ENCODE data around the gene ALPG. TPM values are rescaled to one million over a fixed set of nuclear protein-coding genes. Genes with fewer than 3 reads are reported as not detected.

Gene ALPG
- total RNA-seq, 1 experiment from 2014 or later = 0.10 TPM

DNA sequence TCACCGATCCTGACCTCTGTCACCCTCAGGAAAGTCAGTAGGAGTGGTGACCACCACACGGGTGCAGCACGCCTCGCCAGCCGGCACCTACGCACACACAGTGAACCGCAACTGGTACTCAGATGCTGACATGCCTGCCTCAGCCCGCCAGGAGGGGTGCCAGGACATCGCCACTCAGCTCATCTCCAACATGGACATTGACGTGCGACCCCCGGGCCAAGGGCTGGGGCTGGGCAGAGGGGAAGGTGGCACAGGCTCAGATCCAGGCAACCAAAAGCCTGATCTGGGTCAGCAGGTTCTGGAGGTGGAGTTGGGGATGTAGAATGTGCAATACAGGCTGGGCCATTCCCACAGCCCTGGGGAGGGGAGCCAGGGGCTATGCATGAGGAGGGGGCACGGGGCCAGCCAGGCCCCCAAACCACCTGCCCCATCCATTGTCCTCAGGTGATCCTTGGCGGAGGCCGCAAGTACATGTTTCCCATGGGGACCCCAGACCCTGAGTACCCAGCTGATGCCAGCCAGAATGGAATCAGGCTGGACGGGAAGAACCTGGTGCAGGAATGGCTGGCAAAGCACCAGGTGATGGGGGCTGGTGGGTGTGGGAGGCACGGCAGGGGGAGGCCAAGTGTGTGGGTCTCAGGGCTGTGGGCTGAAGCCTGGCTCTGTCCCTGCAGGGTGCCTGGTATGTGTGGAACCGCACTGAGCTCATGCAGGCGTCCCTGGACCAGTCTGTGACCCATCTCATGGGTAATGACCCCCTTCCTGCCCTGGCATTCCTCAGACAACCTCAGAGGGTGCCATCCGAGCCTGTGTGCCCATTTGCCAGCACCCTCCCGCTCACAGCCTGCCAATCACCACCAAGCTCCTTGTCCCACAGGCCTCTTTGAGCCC lies 50.7 kb downstream of the ALPG start:
- BruUV-seq (replicated peaks) = no TSS peak
- H4K20me1 ChIP-seq (ENCODE audit: insufficient read depth) = no peaks in the 10 kb centered on the region
- H3K9me2 ChIP-seq (ENCODE audit: insufficient read depth) = no peaks in the 10 kb centered on the region
- POLR2A ChIA-PET = no interaction called here
- DNase-seq (ENCODE audit: low read depth, low spot score) (no peak), ATAC-seq (no peak)
- H3K27ac ChIP-seq (ENCODE audit: low read depth, low read length) = no peak overlapping the region
- intact Hi-C loops (cut with micrococcal nuclease) = no loop called here
- no peak overlapping the region for H3K9ac ChIP-seq (ENCODE audit: low read length)
- no peak overlapping the region for H3K4me2 ChIP-seq (ENCODE audit: low read length)
- no peaks in the 10 kb centered on the region; the same call in 1 of the 2 replicates for H3K27me3 ChIP-seq (ENCODE audit: insufficient read depth, low read length)
- H3K4me1 ChIP-seq (ENCODE audit: control insufficient read depth in 1 of 2, insufficient read depth in 2 of 2, low read length in 2 of 2) = no peaks in the 10 kb centered on the region
- CTCF ChIA-PET = interaction anchor here (0.6 kb wide), 1 partner anchor 892 kb away, joined by 3 read pairs; no protein-coding TSS in a partner anchor
- TF ChIP-seq POLR2AphosphoS5 (IDR thresholded peaks at IDR 0.05; ENCODE audit: low read depth, low read length) (no peak), EZH2phosphoT487 (IDR thresholded peaks at IDR 0.05; ENCODE audit: borderline replicate concordance) (no peak), ZNF274 (IDR thresholded peaks at IDR 0.05; ENCODE audit: low read depth, low read length) (no peak), EGR1 (IDR thresholded peaks at IDR 0.05; ENCODE audit: low read depth) (no peak), POLR2A (IDR thresholded peaks at IDR 0.05; ENCODE audit: borderline replicate concordance, extremely low read depth, insufficient read depth, insufficient read length) (no peak), SRF (IDR thresholded peaks at IDR 0.05; ENCODE audit: low read depth) (no peak), RAD21 (IDR thresholded peaks at IDR 0.05; ENCODE audit: low read depth) (no peak), TCF7L2 (IDR thresholded peaks at IDR 0.05; ENCODE audit: borderline replicate concordance, extremely low read depth, insufficient read depth, insufficient read length) (no peak)
- TF ChIP-seq, protein P1, sequence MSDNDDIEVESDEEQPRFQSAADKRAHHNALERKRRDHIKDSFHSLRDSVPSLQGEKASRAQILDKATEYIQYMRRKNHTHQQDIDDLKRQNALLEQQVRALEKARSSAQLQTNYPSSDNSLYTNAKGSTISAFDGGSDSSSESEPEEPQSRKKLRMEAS (IDR thresholded peaks at IDR 0.05) = no peak
- TF ChIP-seq, protein P2, sequence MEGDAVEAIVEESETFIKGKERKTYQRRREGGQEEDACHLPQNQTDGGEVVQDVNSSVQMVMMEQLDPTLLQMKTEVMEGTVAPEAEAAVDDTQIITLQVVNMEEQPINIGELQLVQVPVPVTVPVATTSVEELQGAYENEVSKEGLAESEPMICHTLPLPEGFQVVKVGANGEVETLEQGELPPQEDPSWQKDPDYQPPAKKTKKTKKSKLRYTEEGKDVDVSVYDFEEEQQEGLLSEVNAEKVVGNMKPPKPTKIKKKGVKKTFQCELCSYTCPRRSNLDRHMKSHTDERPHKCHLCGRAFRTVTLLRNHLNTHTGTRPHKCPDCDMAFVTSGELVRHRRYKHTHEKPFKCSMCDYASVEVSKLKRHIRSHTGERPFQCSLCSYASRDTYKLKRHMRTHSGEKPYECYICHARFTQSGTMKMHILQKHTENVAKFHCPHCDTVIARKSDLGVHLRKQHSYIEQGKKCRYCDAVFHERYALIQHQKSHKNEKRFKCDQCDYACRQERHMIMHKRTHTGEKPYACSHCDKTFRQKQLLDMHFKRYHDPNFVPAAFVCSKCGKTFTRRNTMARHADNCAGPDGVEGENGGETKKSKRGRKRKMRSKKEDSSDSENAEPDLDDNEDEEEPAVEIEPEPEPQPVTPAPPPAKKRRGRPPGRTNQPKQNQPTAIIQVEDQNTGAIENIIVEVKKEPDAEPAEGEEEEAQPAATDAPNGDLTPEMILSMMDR (IDR thresholded peaks at IDR 0.05 in 2 of 3, conservative IDR thresholded peaks at IDR 0.05 in 1 of 3; ENCODE audit: borderline replicate concordance in 1 of 3, insufficient read depth in 1 of 3, low read depth in 2 of 3, low read length in 2 of 3) = no peak
- TF ChIP-seq, protein P3, sequence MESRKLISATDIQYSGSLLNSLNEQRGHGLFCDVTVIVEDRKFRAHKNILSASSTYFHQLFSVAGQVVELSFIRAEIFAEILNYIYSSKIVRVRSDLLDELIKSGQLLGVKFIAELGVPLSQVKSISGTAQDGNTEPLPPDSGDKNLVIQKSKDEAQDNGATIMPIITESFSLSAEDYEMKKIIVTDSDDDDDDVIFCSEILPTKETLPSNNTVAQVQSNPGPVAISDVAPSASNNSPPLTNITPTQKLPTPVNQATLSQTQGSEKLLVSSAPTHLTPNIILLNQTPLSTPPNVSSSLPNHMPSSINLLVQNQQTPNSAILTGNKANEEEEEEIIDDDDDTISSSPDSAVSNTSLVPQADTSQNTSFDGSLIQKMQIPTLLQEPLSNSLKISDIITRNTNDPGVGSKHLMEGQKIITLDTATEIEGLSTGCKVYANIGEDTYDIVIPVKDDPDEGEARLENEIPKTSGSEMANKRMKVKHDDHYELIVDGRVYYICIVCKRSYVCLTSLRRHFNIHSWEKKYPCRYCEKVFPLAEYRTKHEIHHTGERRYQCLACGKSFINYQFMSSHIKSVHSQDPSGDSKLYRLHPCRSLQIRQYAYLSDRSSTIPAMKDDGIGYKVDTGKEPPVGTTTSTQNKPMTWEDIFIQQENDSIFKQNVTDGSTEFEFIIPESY (IDR thresholded peaks at IDR 0.05; ENCODE audit: extremely low read depth, insufficient replicate concordance, low read length) = no peak
- H3K36me3 ChIP-seq (ENCODE audit: control insufficient read depth in 1 of 2, insufficient read depth in 2 of 2, low read length in 2 of 2) = no peaks in the 10 kb centered on the region
- H3K79me2 ChIP-seq (ENCODE audit: insufficient read depth, low read length) = no peaks in the 10 kb centered on the region
- H3K9me3 ChIP-seq (ENCODE audit: control insufficient read depth in 1 of 2, insufficient read depth in 1 of 2, low read depth in 1 of 2, low read length in 2 of 2) = no peaks in the 10 kb centered on the region
- RAD21 ChIA-PET (ENCODE audit: low non-redundant PET in 1 of 2, low total read pairs in 2 of 2, uncharacterized antibody in 2 of 2, unreplicated experiment in 2 of 2) = no interaction called here
- H2AFZ ChIP-seq (ENCODE audit: low read depth, low read length, poor library complexity, severe bottlenecking) = no peak overlapping the region
- no peak overlapping the region for H3K4me3 ChIP-seq (replicated peaks in 1 of 2; ENCODE audit: low read depth in 1 of 2, low read length in 2 of 2)

Measured in HCT116 (cell line).